ENCODE results near the gene CD3G.

CD3G gene

DNA sequence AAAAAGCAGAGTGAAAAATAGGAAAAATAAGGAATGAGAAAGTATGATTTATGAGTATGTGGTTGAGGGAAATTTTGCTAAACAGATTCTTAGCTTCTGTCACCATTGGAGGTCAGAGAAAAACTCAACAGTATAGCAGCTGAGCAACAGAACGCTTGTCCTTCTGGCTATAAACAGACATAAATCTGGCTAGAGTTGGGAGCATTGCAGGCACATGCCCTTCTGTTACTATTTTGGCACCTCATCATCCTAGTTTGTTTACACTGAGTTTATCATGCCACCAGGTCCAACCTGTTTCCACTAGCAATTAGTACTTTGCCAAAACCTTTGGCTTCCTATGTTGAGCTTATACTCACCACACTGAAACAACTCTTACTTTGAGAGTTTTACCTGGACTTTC is 22.1 kb downstream of the CD3G start:
- Histone ChIP-seq H3K4me1 (no peaks in the 10 kb centered on the region), H3K27ac (no peak overlapping the region), H3K36me3 (ENCODE audit: control insufficient read depth, insufficient read depth, low read length) (no peaks in the 10 kb centered on the region), H3K79me2 (peaks cover 4% of the 10 kb centered on the region), H2AFZ (no peak overlapping the region), H3K27me3 (ENCODE audit: control insufficient read depth, insufficient read depth, low read length) (no peaks in the 10 kb centered on the region), H3K9ac (no peak overlapping the region), H3K4me3 (ENCODE audit: low read depth, low read length) (no peak overlapping the region), H3K4me2 (ENCODE audit: low read length) (no peak overlapping the region), H3K9me3 (ENCODE audit: control insufficient read depth, low read length) (no peaks in the 10 kb centered on the region)
- TF ChIP-seq, protein P1, sequence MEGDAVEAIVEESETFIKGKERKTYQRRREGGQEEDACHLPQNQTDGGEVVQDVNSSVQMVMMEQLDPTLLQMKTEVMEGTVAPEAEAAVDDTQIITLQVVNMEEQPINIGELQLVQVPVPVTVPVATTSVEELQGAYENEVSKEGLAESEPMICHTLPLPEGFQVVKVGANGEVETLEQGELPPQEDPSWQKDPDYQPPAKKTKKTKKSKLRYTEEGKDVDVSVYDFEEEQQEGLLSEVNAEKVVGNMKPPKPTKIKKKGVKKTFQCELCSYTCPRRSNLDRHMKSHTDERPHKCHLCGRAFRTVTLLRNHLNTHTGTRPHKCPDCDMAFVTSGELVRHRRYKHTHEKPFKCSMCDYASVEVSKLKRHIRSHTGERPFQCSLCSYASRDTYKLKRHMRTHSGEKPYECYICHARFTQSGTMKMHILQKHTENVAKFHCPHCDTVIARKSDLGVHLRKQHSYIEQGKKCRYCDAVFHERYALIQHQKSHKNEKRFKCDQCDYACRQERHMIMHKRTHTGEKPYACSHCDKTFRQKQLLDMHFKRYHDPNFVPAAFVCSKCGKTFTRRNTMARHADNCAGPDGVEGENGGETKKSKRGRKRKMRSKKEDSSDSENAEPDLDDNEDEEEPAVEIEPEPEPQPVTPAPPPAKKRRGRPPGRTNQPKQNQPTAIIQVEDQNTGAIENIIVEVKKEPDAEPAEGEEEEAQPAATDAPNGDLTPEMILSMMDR (IDR thresholded peaks at IDR 0.05), result no peak

- Histone ChIP-seq H3K27me3 (ENCODE audit: control insufficient read depth, insufficient read depth, low read length) (no peaks in the 10 kb centered on the region), H3K9me3 (ENCODE audit: control insufficient read depth, low read length) (no peaks in the 10 kb centered on the region), H3K9ac (no peak overlapping the region), H3K4me3 (ENCODE audit: low read depth, low read length) (no peak overlapping the region), H3K36me3 (ENCODE audit: control insufficient read depth, insufficient read depth, low read length) (no peaks in the 10 kb centered on the region), H3K4me2 (ENCODE audit: low read length) (no peak overlapping the region), H2AFZ (no peak overlapping the region), H3K27ac (no peak overlapping the region), H3K4me1 (no peaks in the 10 kb centered on the region), H3K79me2 (no peaks in the 10 kb centered on the region)
- TF ChIP-seq, protein P1 (IDR thresholded peaks at IDR 0.05), result no peak
These were observed 26.6 kb downstream of the CD3G start for GRCh38 chr11:118370774-118371173.

DNA sequence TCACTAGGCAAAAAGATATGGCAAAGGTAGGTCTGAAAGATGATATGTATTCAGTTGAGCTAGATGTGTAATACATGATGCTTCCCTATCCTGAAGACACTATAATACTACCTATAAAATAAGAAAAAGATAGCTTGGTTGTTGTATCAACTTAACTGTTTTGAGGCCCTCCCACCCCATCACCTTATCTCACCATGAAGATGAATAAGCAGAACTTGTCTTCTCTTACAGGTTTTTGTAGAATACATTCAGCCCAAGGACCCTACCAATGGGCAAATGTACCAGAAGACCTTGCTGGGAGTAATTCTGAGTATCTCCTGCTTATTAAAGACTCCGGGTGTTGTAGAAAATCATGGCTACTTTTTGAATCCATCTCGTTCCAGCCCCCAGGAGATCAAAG is 29.1 kb downstream of the CD3G start:
- Histone ChIP-seq H3K9ac (no peak overlapping the region), H3K4me2 (ENCODE audit: low read length) (no peak overlapping the region), H3K27ac (no peak overlapping the region), H3K4me1 (no peaks in the 10 kb centered on the region), H3K27me3 (ENCODE audit: control insufficient read depth, insufficient read depth, low read length) (no peaks in the 10 kb centered on the region), H3K36me3 (ENCODE audit: control insufficient read depth, insufficient read depth, low read length) (no peaks in the 10 kb centered on the region), H3K79me2 (no peaks in the 10 kb centered on the region), H2AFZ (no peak overlapping the region), H3K9me3 (ENCODE audit: control insufficient read depth, low read length) (no peaks in the 10 kb centered on the region), H3K4me3 (ENCODE audit: low read depth, low read length) (no peak overlapping the region)
- TF ChIP-seq, protein P1 (IDR thresholded peaks at IDR 0.05), result no peak

- TF ChIP-seq, protein P1 (IDR thresholded peaks at IDR 0.05), result no peak
- H3K4me1 ChIP-seq, result no peaks in the 10 kb centered on the region
- no peak overlapping the region for H2AFZ ChIP-seq
- H3K4me3 ChIP-seq (ENCODE audit: low read depth, low read length), result no peak overlapping the region
- H3K9ac ChIP-seq, result no peak overlapping the region
- H3K36me3 ChIP-seq (ENCODE audit: control insufficient read depth, insufficient read depth, low read length), result no peaks in the 10 kb centered on the region
- no peaks in the 10 kb centered on the region for H3K9me3 ChIP-seq (ENCODE audit: control insufficient read depth, low read length)
- H3K79me2 ChIP-seq, result no peaks in the 10 kb centered on the region
- H3K27ac ChIP-seq, result no peak overlapping the region
- H3K4me2 ChIP-seq (ENCODE audit: low read length), result no peak overlapping the region
- no peaks in the 10 kb centered on the region for H3K27me3 ChIP-seq (ENCODE audit: control insufficient read depth, insufficient read depth, low read length)
These were observed 29.7 kb downstream of the CD3G start for GRCh38 chr11:118373871-118374270.

- Histone ChIP-seq H2AFZ (no peak overlapping the region), H3K4me1 (no peaks in the 10 kb centered on the region), H3K27ac (no peak overlapping the region), H3K9me3 (ENCODE audit: control insufficient read depth, low read length) (no peaks in the 10 kb centered on the region), H3K4me2 (ENCODE audit: low read length) (no peak overlapping the region), H3K4me3 (ENCODE audit: low read depth, low read length) (no peak overlapping the region), H3K79me2 (no peaks in the 10 kb centered on the region), H3K9ac (no peak overlapping the region), H3K36me3 (ENCODE audit: control insufficient read depth, insufficient read depth, low read length) (no peaks in the 10 kb centered on the region), H3K27me3 (ENCODE audit: control insufficient read depth, insufficient read depth, low read length) (no peaks in the 10 kb centered on the region)
- TF ChIP-seq, protein P1 (IDR thresholded peaks at IDR 0.05), result no peak
These were observed 30.6 kb downstream of the CD3G start for GRCh38 chr11:118374729-118375128.

All from parathyroid adenoma (tissue), 2 donors.